Psoas muscle (tissue), 8 donors: ENCODE results near the gene DSC1. TPM values are rescaled to one million over a fixed set of nuclear protein-coding genes. Genes with fewer than 3 reads are reported as not detected.

Source experiments
- ATAC-seq, 4 donors: fragments of 200-7000 bp; cut with Tn5 transposase; one replicate each; pipeline ENCODE4 v1.9.1; 2020; ENCODE audit warnings: moderate library complexity in 3 of 4, mild to moderate bottlenecking in 2 of 4
- DNase-seq, 2 donors: peaks; one replicate each; pipeline ENCODE4 v3.0.0-alpha.2; 2020
- H3K27ac ChIP-seq: fragments of 200-600 bp; one replicate; pipeline ENCODE4 v1.8.0; 2022
- H3K27me3 ChIP-seq, 3 donors: fragments of 200-600 bp in 1 of 3; one replicate each; pipeline versions ENCODE4 v1.6.1 to v1.8.0; 2013 to 2022; ENCODE audit warnings: low read length in 2 of 3, mild to moderate bottlenecking in 2 of 3, moderate library complexity in 1 of 3; ENCODE audit not compliant: insufficient read depth in 3 of 3
- H3K36me3 ChIP-seq, 2 donors: fragments of 200-600 bp in 1 of 2; one replicate each; pipeline versions ENCODE4 v1.6.1 to v1.8.0; 2013 to 2022; ENCODE audit warnings: low read depth in 1 of 2, mild to moderate bottlenecking in 1 of 2, moderate library complexity in 1 of 2; ENCODE audit not compliant: insufficient read depth in 1 of 2
- H3K4me1 ChIP-seq: fragments of 200-600 bp; one replicate; pipeline ENCODE4 v1.8.0; 2022
- H3K4me3 ChIP-seq: fragments of 200-600 bp; one replicate; pipeline ENCODE4 v1.8.0; 2022; ENCODE audit warnings: mild to moderate bottlenecking
- H3K9me3 ChIP-seq: fragments of 200-600 bp; one replicate; pipeline ENCODE4 v1.8.0; 2022
- CTCF ChIP-seq: fragments of 200-600 bp; IDR thresholded peaks from one replicate; pipeline ENCODE4 v1.8.0; 2022; ENCODE audit warnings: antibody characterized with exemption
- whole genome bisulfite sequencing, 3 donors: extraction: QIAGEN DNeasy Blood & Tissue Kit; methylation state at CpG; one replicate each; pipeline versions ENCODE4 v1.1.6 to v1.1.7; 2013; 5-methylcytosine and 5-hydroxymethylcytosine counted together
- intact Hi-C, 2 donors: fragments of 100-400 bp; cut with DNase I; formaldehyde crosslinking; loops; one replicate each; pipeline versions ENCODE4 v1.11.0 to v1.14.2; 2022
- long read RNA-seq, 2 donors: library from polyadenylated mRNA; unstranded; transcript quantifications; one replicate each; pipeline ENCODE4 v2.0.0, GENCODE V29; 2021
- polyA plus RNA-seq, 3 donors: library from polyadenylated mRNA; stranded (reverse); fragments of 200-250 nt; gene quantifications; one replicate each; pipeline ENCODE4 v1.2.3, GENCODE V29; 2013
- total RNA-seq, 4 donors: library from RNA; stranded (reverse); fragmentation: NEBNext Ultra II Directional in 2 of 4; extraction: Animal tissue kit (Norgen Biotek cat#: 25700) in 2 of 4; gene quantifications; one replicate each; pipeline versions ENCODE4 v1.2.1 to v1.2.4, GENCODE V29; 2021 to 2023
- donor health status: healthy with polysubstance abuse.
- donor health status: DM: no; HTN: no; CAD: no; lungs with moderate emphysema.
- donor health status: Bipolar disorder and iron deficiency.
- donor health status: healthy.
- donor health status: DM: yes; HTN: yes; CAD: no.
- donor health status: DM: no; HTN: no; CAD: no.
- donor health status: DM: no; HTN: no; CAD: no.
- donor health status: DM: yes; HTN: yes; CAD: no.

DSC1 gene
- total RNA-seq (not detected), polyA plus RNA-seq (not detected)
- long read RNA-seq, donor 1: 0 reads
- long read RNA-seq, donor 2: 0 reads

GRCh38 chr18:31162825-31163435 is at the start of gene DSC1:
Gene DSC1 (minus strand): TSS chr18:31162856. CDS start chr18:31162594, 262 bp downstream.
- Histone ChIP-seq H3K36me3 (no peaks in the 10 kb centered on the region), H3K4me1 (no peaks in the 10 kb centered on the region), H3K9me3 (no peaks in the 10 kb centered on the region), H3K4me3 (no peak within 1 kb of the TSS), H3K27ac (no peak within 1 kb of the TSS), H3K27me3 (no peaks in the 10 kb centered on the region)
- DNase-seq (no peak), ATAC-seq (no peak)
- no peak for TF ChIP-seq CTCF
- 65 to 76% (median 71%) methylated on average over 5 of the region's 5 CpGs for WGBS, 3 donors
- intact Hi-C loops: no loop called here

GRCh38 chr18:31211047-31211446 is 48.4 kb upstream of the DSC1 start:
- DNase-seq: no peak
- H3K27ac ChIP-seq: no peak overlapping the region
- 64 to 88% (median 67%) methylated on average over 1 of the region's 1 CpG for WGBS, 3 donors
- no peaks in the 10 kb centered on the region for H3K36me3 ChIP-seq
- no peaks in the 10 kb centered on the region for H3K4me1 ChIP-seq
- intact Hi-C loops: no loop called here
- H3K27me3 ChIP-seq: peaks cover 0 to 3% (median 0%) of the 10 kb centered on the region in 3 donors
- TF ChIP-seq CTCF: no peak
- no peak for ATAC-seq
- H3K4me3 ChIP-seq: no peak overlapping the region
- no peaks in the 10 kb centered on the region for H3K9me3 ChIP-seq

- no peak for TF ChIP-seq CTCF
- Histone ChIP-seq H3K27me3 (peaks cover 0 to 3% (median 0%) of the 10 kb centered on the region in 3 donors), H3K36me3 (no peaks in the 10 kb centered on the region), H3K9me3 (no peaks in the 10 kb centered on the region), H3K4me3 (no peak overlapping the region), H3K27ac (no peak overlapping the region), H3K4me1 (no peaks in the 10 kb centered on the region)
- intact Hi-C loops: no loop called here
- DNase-seq (no peak), ATAC-seq (no peak)
- WGBS, 3 donors: 70 to 79% (median 79%) methylated on average over 4 of the region's 4 CpGs
These were observed 46.4 kb upstream of the DSC1 start for GRCh38 chr18:31209041-31209440.

GRCh38 chr18:31207391-31207790 is 44.7 kb upstream of the DSC1 start:
- H3K36me3 ChIP-seq: no peaks in the 10 kb centered on the region
- no peak overlapping the region for H3K4me3 ChIP-seq
- H3K9me3 ChIP-seq: no peaks in the 10 kb centered on the region
- no peaks in the 10 kb centered on the region for H3K4me1 ChIP-seq
- no peak overlapping the region for H3K27ac ChIP-seq
- WGBS, 3 donors: 76 to 80% (median 80%) methylated on average over 6 of the region's 6 CpGs
- intact Hi-C loops: no loop called here
- peaks cover 0 to 3% (median 0%) of the 10 kb centered on the region in 3 donors for H3K27me3 ChIP-seq
- no peak for TF ChIP-seq CTCF
- DNase-seq (no peak), ATAC-seq (no peak)
